Left lung (tissue), 10 donors: ENCODE measurements around the gene ARFGAP3. TPM values are rescaled to one million over a fixed set of nuclear protein-coding genes. Genes with fewer than 3 reads are reported as not detected.

Source experiments
- ATAC-seq: fragments of 200-7000 bp; cut with Tn5 transposase; one replicate; pipeline ENCODE4 v1.9.1; 2020; ENCODE audit warnings: moderate library complexity
- DNase-seq, 4 donors: peaks; one replicate each; pipeline ENCODE4 v3.0.0-alpha.2; 2013 to 2020
- H3K27ac ChIP-seq, 2 donors: fragments of 200-600 bp; sonication (generic) in 1 of 2; one replicate each; pipeline versions ENCODE4 v1.5.0 to v1.8.0; 2020 to 2021
- H3K27me3 ChIP-seq, 2 donors: fragments of 200-600 bp; sonication (generic) in 1 of 2; one replicate each; pipeline versions ENCODE4 v1.5.0 to v1.8.0; 2020 to 2021
- H3K36me3 ChIP-seq, 2 donors: fragments of 200-600 bp; sonication (generic) in 1 of 2; one replicate each; pipeline versions ENCODE4 v1.5.0 to v1.8.0; 2020 to 2021
- H3K4me1 ChIP-seq, 2 donors: fragments of 200-600 bp; one replicate each; pipeline ENCODE4 v1.8.0; 2021
- H3K4me3 ChIP-seq, 2 donors: fragments of 200-600 bp; sonication (generic) in 1 of 2; one replicate each; pipeline versions ENCODE4 v1.5.0 to v1.8.0; 2020 to 2021; ENCODE audit warnings: mild to moderate bottlenecking in 1 of 2
- H3K9me3 ChIP-seq, 2 donors: fragments of 200-600 bp; sonication (generic) in 1 of 2; one replicate each; pipeline versions ENCODE4 v1.5.0 to v1.8.0; 2020 to 2021
- intact Hi-C, 2 donors: fragments of 100-400 bp; cut with DNase I; formaldehyde crosslinking; loops; one replicate each; pipeline versions ENCODE4 v1.11.2 to v1.14.2; 2022
- polyA plus RNA-seq, 6 donors: library from polyadenylated mRNA; unstranded; fragments of 120-200 nt; gene quantifications; one replicate each; pipeline ENCODE4 v1.2.1, GENCODE V29; 2013; ENCODE audit not compliant: insufficient read length in 6 of 6
- total RNA-seq, 2 donors: library from RNA; stranded (reverse); fragmentation: NEBNext Ultra II Directional; extraction: Animal tissue kit (Norgen Biotek cat#: 25700); gene quantifications; one replicate each; pipeline ENCODE4 v1.2.1, GENCODE V29; 2021
- TF ChIP-seq, protein P1 (sequence below), 2 donors: fragments of 200-600 bp; sonication (generic) in 1 of 2; IDR thresholded peaks; one replicate each; pipeline versions ENCODE4 v1.5.0 to v1.8.0; 2021; ENCODE audit warnings: antibody characterized with exemption in 2 of 2
- donor health status: DM: no; HTN: yes; CAD: no.
- donor health status: DM: no; HTN: no; CAD: no.

Gene ARFGAP3
- total and polyA plus RNA-seq, 8 donors: 42.4 to 58.1 (median 49.6) TPM

DNA sequence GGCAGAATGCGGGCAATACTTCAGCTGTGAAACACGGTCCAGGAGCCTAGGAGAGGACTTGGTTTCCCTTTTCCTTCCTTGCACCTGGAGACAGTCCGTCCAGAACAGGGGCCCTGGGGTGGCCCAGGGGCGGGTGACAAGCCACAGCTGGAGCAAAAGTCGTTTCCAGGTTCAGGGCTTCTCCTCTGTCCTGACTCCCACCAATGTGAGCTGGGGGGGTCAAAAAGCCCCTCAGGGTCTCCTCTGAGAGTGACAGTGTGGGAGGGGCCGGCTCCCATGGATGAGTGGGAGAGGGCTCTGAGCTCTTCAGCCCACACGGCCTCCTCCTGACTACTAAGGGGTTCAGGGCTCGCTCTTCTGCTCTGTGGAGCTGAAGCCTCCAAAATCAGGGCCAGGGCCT, 20.1 kb upstream of the ARFGAP3 start:
- no peak overlapping the region for H3K27ac ChIP-seq
- intact Hi-C loops: no loop called here
- no peaks in the 10 kb centered on the region for H3K9me3 ChIP-seq
- no peaks in the 10 kb centered on the region for H3K27me3 ChIP-seq
- DNase-seq (no peak), ATAC-seq (no peak)
- peaks cover 3 to 8% of the 10 kb centered on the region in 2 donors for H3K4me1 ChIP-seq
- TF ChIP-seq, protein P1, sequence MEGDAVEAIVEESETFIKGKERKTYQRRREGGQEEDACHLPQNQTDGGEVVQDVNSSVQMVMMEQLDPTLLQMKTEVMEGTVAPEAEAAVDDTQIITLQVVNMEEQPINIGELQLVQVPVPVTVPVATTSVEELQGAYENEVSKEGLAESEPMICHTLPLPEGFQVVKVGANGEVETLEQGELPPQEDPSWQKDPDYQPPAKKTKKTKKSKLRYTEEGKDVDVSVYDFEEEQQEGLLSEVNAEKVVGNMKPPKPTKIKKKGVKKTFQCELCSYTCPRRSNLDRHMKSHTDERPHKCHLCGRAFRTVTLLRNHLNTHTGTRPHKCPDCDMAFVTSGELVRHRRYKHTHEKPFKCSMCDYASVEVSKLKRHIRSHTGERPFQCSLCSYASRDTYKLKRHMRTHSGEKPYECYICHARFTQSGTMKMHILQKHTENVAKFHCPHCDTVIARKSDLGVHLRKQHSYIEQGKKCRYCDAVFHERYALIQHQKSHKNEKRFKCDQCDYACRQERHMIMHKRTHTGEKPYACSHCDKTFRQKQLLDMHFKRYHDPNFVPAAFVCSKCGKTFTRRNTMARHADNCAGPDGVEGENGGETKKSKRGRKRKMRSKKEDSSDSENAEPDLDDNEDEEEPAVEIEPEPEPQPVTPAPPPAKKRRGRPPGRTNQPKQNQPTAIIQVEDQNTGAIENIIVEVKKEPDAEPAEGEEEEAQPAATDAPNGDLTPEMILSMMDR (IDR thresholded peaks at IDR 0.05): no peak
- H3K36me3 ChIP-seq: peaks cover 0 to 100% of the 10 kb centered on the region in 2 donors
- no peak overlapping the region for H3K4me3 ChIP-seq

DNA sequence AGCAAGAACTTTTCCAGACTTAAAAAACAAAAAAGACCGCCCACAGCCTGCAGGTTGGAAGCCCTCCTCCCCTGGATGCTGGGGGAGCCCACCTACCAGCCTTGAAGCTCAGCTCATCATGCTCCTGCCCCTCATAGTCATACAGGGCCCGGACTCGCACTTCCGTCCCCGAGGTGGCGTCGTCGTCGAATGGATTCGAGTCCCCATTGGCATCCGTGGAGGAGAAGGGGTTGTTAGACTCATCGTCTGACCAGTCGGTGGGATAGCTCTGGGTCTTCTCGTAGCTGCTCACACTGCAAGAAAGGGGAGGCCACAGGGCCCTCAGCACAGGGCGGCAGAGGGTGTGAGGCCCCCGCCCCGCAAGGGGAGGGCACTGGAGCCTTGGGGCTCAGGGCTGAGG, 19.0 kb upstream of the ARFGAP3 start:
- TF ChIP-seq, protein P1 (IDR thresholded peaks at IDR 0.05): no peak
- no peak for ATAC-seq
- Histone ChIP-seq H3K4me1 (peaks cover 3 to 8% of the 10 kb centered on the region in 2 donors), H3K27me3 (no peaks in the 10 kb centered on the region), H3K27ac (no peak overlapping the region), H3K9me3 (no peaks in the 10 kb centered on the region), H3K4me3 (no peak overlapping the region), H3K36me3 (peaks cover 0 to 100% of the 10 kb centered on the region in 2 donors)
- intact Hi-C loops: no loop called here
- DNase-seq: no peak

DNA sequence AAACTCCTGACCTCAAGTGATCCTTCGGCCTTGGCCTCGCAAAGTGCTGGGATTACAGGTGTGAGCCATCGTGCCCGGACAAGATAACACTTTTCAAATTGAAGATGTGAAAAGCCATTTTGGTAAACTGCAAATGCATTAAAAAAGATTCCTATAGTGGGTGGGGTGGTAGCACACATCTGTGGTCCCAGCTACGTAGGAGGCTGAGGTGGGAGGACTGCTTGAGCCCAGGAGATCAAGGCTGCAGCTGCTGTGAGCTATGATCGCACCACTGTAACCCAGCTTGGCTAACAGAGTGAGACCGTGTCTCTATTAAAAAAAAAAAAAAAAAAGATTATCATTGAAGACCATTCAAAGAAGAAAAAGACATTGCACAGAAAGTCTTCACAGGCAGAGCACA, 16.9 kb upstream of the ARFGAP3 start:
- intact Hi-C loops: no loop called here
- TF ChIP-seq, protein P1 (IDR thresholded peaks at IDR 0.05): no peak

DNA sequence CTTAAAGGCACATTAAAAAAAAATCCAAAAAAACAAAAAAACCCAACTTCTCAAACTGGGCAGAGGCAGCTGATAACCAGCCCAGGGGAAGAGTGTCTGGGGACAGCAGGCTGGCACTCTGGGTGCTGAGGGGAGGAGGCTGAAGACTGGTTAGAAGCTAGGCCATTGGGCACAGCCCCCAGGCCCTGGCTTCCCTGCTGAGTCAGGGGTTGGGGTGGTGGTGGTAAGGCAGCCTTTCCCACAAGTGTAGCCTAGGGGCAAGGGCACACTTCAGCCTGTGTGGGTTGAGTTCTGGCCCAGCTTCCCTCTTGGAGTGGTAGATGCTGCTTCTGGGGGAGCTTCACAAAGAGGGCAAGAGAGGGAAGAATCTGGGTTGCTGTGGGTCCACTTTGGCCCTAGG, 16.3 kb upstream of the ARFGAP3 start:
- H3K4me3 ChIP-seq: no peak overlapping the region
- intact Hi-C loops: no loop called here
- H3K9me3 ChIP-seq: no peaks in the 10 kb centered on the region
- no peak for DNase-seq
- peaks cover 0 to 96% of the 10 kb centered on the region in 2 donors for H3K36me3 ChIP-seq
- H3K27ac ChIP-seq: no peak overlapping the region
- H3K4me1 ChIP-seq: peaks cover 3 to 13% of the 10 kb centered on the region in 2 donors
- ATAC-seq: no peak
- TF ChIP-seq, protein P1 (IDR thresholded peaks at IDR 0.05): no peak
- H3K27me3 ChIP-seq: no peaks in the 10 kb centered on the region

More for the DNA sequence above, 16.9 kb upstream of the ARFGAP3 start:
- no peaks in the 10 kb centered on the region for H3K9me3 ChIP-seq
- peaks cover 0 to 100% of the 10 kb centered on the region in 2 donors for H3K36me3 ChIP-seq
- H3K27ac ChIP-seq: no peak overlapping the region
- ATAC-seq: no peak
- DNase-seq: no peak
- H3K4me3 ChIP-seq: no peak overlapping the region
- peaks cover 3 to 12% of the 10 kb centered on the region in 2 donors for H3K4me1 ChIP-seq
- H3K27me3 ChIP-seq: no peaks in the 10 kb centered on the region

DNA sequence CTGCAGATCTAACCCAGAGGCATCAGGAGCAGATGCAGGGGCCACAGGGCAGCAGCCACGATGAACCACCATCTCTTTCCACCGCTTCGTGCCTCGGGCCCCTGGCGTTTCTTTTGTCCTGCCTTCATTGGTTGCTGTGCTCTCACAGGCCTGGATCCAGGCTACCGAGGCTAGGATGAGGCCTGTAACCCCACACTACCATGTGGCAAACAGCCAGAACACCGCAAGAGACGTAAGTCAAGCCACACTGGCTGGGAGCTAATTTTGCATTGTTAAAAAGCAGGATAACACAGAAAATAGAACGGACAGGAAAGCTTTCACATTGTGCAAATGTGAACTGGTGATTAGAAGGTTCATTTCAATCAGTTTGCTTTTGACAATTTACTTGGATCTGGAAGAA, 15.7 kb upstream of the ARFGAP3 start:
- Histone ChIP-seq H3K27ac (no peak overlapping the region), H3K9me3 (no peaks in the 10 kb centered on the region), H3K27me3 (no peaks in the 10 kb centered on the region), H3K36me3 (peaks cover 0 to 90% of the 10 kb centered on the region in 2 donors), H3K4me1 (peaks cover 0 to 15% of the 10 kb centered on the region in 2 donors), H3K4me3 (no peak overlapping the region)
- TF ChIP-seq, protein P1 (IDR thresholded peaks at IDR 0.05): no peak
- intact Hi-C loops: no loop called here
- DNase-seq: no peak
- ATAC-seq: no peak
